RWPE2 (cell line): ENCODE measurements around the gene SIK1.

ENCODE experiments used
- ATAC-seq: fragments of 200-7000 bp; cut with Tn5 transposase; 3 replicates; pipeline ENCODE4 v1.9.1; 2021; ENCODE audit warnings: low read depth
- DNase-seq: peaks from one replicate; pipeline ENCODE4 v3.0.0-alpha.2; 2020; ENCODE audit warnings: low spot score
- H3K27ac ChIP-seq: fragments of 450-650 bp; 2 replicates; pipeline ENCODE4 v1.5.1; 2017; ENCODE audit warnings: mild to moderate bottlenecking; ENCODE audit not compliant: poor library complexity, severe bottlenecking
- H3K27me3 ChIP-seq: fragments of 250-450 bp; sonication (Bioruptor Pico); 2 replicates; pipeline ENCODE4 v1.5.1; 2021; ENCODE audit warnings: mild to moderate bottlenecking, moderate library complexity; ENCODE audit not compliant: insufficient read depth, poor library complexity, severe bottlenecking
- H3K36me3 ChIP-seq: fragments of 250-450 bp; sonication (Bioruptor Pico); 2 replicates; pipeline ENCODE4 v1.5.1; 2020; ENCODE audit warnings: low read depth, mild to moderate bottlenecking, moderate library complexity
- H3K4me1 ChIP-seq: fragments of 250-450 bp; sonication (Bioruptor Pico); 2 replicates; pipeline ENCODE4 v1.5.1; 2021; ENCODE audit warnings: mild to moderate bottlenecking, moderate library complexity; ENCODE audit not compliant: insufficient read depth, poor library complexity, severe bottlenecking
- H3K4me3 ChIP-seq: fragments of 250-450 bp; sonication (Bioruptor Pico); 2 replicates; pipeline ENCODE4 v1.5.1; 2021; ENCODE audit warnings: mild to moderate bottlenecking, moderate library complexity; ENCODE audit not compliant: severe bottlenecking
- H3K9me3 ChIP-seq: fragments of 250-450 bp; sonication (Bioruptor Pico); 2 replicates; pipeline ENCODE4 v1.5.1; 2021; ENCODE audit warnings: mild to moderate bottlenecking, moderate library complexity; ENCODE audit not compliant: severe bottlenecking
- TF ChIP-seq, protein P1 (sequence below): fragments of 450-650 bp; IDR thresholded peaks from one replicate; pipeline ENCODE4 v1.5.1; 2017; ENCODE audit warnings: mild to moderate bottlenecking, moderate library complexity; ENCODE audit not compliant: poor library complexity, severe bottlenecking

SIK1 gene

DNA sequence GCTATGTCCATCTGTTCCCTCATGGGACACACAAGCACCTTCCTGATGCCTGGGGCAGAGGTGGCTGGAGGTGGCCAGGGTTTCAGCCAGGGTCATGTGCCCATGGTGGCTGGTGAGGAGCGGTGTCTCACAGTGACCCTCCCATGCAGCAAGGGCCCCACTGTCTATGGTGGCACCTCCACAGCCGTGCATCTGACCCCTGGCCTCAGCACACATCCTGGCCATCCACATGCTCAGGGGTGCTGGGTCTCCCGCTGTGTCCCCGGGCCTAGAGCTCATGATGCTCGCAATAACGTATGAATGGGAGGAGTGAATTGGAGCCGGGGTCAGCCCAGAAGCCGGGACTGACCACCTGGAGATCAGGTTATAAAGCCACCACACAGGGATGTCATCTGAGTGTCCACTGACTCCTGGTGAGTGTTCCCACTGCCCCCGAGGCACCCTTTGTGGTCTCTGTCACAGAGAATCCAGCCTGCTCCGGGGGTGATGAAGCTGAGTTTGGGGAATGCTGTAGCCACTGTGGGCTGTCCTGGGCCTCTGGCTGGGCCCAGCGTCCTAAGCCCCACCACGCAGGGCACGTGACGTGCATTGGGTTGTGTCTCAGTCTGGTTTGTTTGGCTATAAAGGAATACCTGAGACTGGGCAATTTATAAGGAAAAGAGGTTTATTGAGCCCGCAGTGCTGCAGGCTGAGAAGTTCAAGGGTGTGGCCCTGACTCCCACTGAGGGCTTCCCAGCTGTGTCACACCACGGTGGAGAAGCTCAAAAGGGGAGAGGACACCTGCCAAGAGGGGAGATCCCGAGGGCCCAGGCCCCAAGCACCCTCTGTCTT is 51.7 kb downstream of the SIK1 start:
- H3K36me3 ChIP-seq, result no peaks in the 10 kb centered on the region
- no peak overlapping the region for H3K4me3 ChIP-seq
- TF ChIP-seq, protein P1, sequence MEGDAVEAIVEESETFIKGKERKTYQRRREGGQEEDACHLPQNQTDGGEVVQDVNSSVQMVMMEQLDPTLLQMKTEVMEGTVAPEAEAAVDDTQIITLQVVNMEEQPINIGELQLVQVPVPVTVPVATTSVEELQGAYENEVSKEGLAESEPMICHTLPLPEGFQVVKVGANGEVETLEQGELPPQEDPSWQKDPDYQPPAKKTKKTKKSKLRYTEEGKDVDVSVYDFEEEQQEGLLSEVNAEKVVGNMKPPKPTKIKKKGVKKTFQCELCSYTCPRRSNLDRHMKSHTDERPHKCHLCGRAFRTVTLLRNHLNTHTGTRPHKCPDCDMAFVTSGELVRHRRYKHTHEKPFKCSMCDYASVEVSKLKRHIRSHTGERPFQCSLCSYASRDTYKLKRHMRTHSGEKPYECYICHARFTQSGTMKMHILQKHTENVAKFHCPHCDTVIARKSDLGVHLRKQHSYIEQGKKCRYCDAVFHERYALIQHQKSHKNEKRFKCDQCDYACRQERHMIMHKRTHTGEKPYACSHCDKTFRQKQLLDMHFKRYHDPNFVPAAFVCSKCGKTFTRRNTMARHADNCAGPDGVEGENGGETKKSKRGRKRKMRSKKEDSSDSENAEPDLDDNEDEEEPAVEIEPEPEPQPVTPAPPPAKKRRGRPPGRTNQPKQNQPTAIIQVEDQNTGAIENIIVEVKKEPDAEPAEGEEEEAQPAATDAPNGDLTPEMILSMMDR, result no peak
- H3K27ac ChIP-seq, result no peak overlapping the region
- ATAC-seq (no peak), DNase-seq (no peak)
- peaks cover 22% of the 10 kb centered on the region for H3K4me1 ChIP-seq
- H3K9me3 ChIP-seq, result no peaks in the 10 kb centered on the region
- no peaks in the 10 kb centered on the region for H3K27me3 ChIP-seq

DNA sequence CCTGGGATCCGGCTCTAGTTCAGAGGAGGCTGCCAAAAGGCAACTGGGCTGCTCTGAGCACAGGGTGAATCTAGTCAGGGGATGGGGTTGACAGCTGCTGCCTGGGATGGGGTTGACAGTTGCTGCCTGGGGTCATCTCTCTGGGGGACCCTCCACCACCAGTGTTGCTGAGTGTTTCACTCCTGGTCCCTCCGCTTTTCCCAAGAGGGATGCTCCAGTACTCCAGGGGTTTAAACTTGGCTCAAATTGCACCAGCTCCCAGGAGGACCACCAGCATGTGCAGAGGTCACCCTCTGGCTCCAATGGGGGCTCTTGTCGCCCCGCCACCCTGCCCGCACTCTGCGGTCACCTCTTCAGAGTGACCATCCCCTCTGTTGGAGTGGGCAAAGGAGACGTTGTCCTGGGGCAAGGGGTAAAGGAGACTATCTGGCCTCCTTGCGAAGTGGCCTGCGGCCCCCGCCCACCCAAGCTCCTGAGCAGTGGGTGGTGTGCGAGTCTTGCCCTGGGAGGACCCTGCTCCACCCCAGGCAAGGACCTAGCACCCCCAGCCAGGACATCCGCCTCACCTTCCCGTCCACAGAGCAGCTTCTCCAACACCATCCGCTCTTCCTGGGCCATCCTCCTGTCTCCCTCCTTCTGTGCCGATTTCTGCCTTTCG is 52.6 kb downstream of the SIK1 start:
- DNase-seq (no peak), ATAC-seq (no peak)
- Histone ChIP-seq H3K4me3 (no peak overlapping the region), H3K27ac (no peak overlapping the region), H3K4me1 (peaks cover 23% of the 10 kb centered on the region), H3K9me3 (no peaks in the 10 kb centered on the region), H3K27me3 (no peaks in the 10 kb centered on the region), H3K36me3 (no peaks in the 10 kb centered on the region)
- TF ChIP-seq, protein P1, result no peak

DNA sequence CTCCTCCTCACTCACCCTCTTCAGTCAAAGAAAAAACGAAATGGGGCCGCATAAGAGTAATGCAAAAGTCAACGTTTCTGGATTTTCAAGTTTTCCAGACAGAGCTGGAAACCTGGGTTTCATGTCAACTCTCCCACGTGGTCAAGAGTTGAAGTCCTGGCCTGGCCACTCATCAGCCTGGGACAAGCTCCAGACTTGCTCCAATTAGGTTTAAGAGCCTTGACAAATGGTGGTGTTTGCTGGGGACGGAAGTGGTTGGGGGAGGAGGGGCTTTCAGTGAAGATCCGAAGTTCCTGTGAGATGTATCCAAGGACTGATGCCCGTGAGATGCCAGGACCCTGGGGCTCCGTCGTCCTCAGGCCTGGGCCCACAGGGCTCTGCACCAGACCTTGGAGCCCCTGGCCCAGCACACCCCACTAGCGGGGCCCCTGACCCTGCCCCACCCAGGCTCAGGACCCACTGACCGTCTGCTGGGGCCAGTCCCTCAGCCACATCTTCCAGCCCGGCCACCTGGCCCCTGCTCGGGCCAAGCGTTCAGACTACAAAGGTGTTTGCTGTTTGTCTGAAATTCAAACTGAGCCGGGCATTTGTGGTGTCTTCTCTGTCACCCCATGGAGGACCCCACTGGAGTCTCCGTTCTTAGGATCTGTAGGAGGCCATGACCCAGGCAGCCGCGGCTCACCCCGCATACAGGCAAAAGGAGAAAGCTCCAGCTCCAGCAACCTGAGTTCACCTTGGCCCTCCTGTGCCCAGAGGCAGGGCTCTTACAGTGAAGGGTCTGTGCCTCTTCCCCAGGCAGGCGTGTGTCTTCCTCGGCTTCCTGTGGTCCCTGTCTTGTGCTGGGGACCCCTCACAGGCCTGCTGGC is 53.3 kb downstream of the SIK1 start:
- TF ChIP-seq, protein P1, result no peak
- peak overlapping the region; percentile 32 for H3K27ac ChIP-seq
- H3K27me3 ChIP-seq, result no peaks in the 10 kb centered on the region
- H3K4me1 ChIP-seq, result peaks cover 23% of the 10 kb centered on the region
- no peaks in the 10 kb centered on the region for H3K9me3 ChIP-seq
- H3K4me3 ChIP-seq, result no peak overlapping the region
- DNase-seq (no peak), ATAC-seq (no peak)
- H3K36me3 ChIP-seq, result no peaks in the 10 kb centered on the region

DNA sequence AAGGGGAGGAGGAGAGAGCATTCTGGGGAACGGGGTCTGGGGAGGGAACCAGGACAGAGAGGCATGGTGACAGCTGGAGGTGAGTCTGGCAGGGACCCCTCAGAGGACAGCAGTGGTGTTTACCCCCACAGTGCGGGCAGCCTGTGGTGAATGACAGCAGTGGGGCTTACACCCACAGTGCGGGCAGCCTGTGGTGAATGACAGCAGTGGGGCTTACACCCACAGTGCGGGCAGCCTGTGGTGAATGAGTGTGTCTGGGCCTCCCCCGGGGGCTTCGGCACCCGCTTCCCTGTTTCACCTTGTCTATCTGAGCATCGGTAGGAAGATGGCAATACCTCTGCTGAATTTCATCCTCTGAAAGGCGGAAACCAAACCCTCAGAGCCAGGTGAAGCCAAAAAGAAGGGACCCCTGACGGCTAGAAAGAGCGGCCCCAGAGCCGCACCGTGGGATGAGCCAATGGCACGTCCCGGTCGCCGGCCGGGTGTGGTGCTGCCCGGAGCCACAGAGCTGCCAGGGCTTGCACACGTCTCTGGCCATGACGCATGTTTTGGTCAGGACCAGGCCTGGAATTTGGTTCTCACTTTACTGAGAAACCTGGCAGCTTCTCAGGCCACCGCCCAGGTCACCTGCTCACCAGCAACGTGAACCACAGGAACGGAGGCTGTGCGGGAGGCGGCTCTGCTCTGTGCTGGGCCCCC is 54.1 kb downstream of the SIK1 start:
- ATAC-seq, result peak; percentile 94
- Histone ChIP-seq H3K36me3 (no peaks in the 10 kb centered on the region), H3K4me3 (no peak overlapping the region), H3K27ac (peak overlapping the region; percentile 32), H3K4me1 (peaks cover 23% of the 10 kb centered on the region), H3K27me3 (no peaks in the 10 kb centered on the region), H3K9me3 (no peaks in the 10 kb centered on the region)
- peak; percentile 88 for DNase-seq
- TF ChIP-seq, protein P1, result no peak
